Endothelial cell of umbilical vein (primary cell): ENCODE measurements around the gene MYO5B. TPM values are rescaled to one million over a fixed set of nuclear protein-coding genes. Genes with fewer than 3 reads are reported as not detected.

ENCODE experiments used
- BruUV-seq: library from RNA; stranded (reverse); fragments of 400-500 nt; replicated peaks from 2 replicates; lab custom pipeline; 2021; lab: Mats Ljungman, UMichigan
- CTCF ChIA-PET: fragments of 300-600, 350-600 bp; sonication (Branson Sonifier 250); formaldehyde crosslinking; loops from one replicate; lab custom pipeline; 2021; ENCODE audit warnings: antibody characterized with exemption, inconsistent platforms; lab: Charles Lee
- POLR2A ChIA-PET: fragments of 300-600, 350-600 bp; sonication (Branson Sonifier 250); formaldehyde crosslinking; loops from one replicate; lab custom pipeline; 2021; ENCODE audit warnings: antibody characterized with exemption, inconsistent platforms; lab: Charles Lee
- DNase-seq: peaks from one replicate; pipeline ENCODE4 v3.0.0-alpha.2; 2011; ENCODE audit warnings: low read depth, low spot score
- FAIRE-seq: peaks from 2 replicates; lab custom pipeline; 2011; peaks lifted over from hg19 to GRCh38; lab: Jason Lieb, UNC
- H2AFZ ChIP-seq: 2 replicates; pipeline ENCODE4 v1.6.0; 2012; ENCODE audit warnings: low read depth, low read length, control low read depth, inconsistent platforms
- H3K27ac ChIP-seq: 2 replicates; pipeline ENCODE4 v1.5.1; 2011; ENCODE audit warnings: low read depth, mild to moderate bottlenecking, control low read depth, low read length, moderate library complexity; ENCODE audit not compliant: insufficient read depth
- H3K27me3 ChIP-seq, 2 experiments: 2 replicates each; pipeline versions ENCODE4 v1.6.0 to v1.6.1; 2011; ENCODE audit warnings: low read length in 2 of 2, mixed read lengths in 1 of 2; ENCODE audit not compliant: control insufficient read depth in 2 of 2, insufficient read depth in 2 of 2
- H3K36me3 ChIP-seq, 2 experiments: 2 replicates in 1 of 2; 3 replicates in 1 of 2; pipeline ENCODE4 v1.5.1; 2011; ENCODE audit warnings: low read length in 2 of 2, mild to moderate bottlenecking in 1 of 2, moderate library complexity in 1 of 2; ENCODE audit not compliant: control insufficient read depth in 2 of 2, insufficient read depth in 2 of 2; ENCODE audit errors: extremely low read depth in 1 of 2
- H3K4me1 ChIP-seq: 3 replicates; pipeline ENCODE4 v1.5.1; 2011; ENCODE audit warnings: mild to moderate bottlenecking, low read length; ENCODE audit not compliant: control insufficient read depth, insufficient read depth; ENCODE audit errors: extremely low read depth
- H3K4me2 ChIP-seq: 2 replicates; pipeline ENCODE4 v1.6.1; 2011; ENCODE audit warnings: low read length, control low read depth, mixed read lengths; ENCODE audit not compliant: insufficient read depth
- H3K4me3 ChIP-seq, 3 experiments: fragments of 200-600 bp in 1 of 3; sonication (generic), shearing (Covaris generic) in 1 of 3; replicated peaks in 1 of 3; 2 replicates each; pipeline ENCODE4 v1.5.1; 2011 to 2016; ENCODE audit warnings: control low read depth in 3 of 3, low read length in 3 of 3, mild to moderate bottlenecking in 2 of 3, inconsistent platforms in 1 of 3, low read depth in 1 of 3, moderate library complexity in 1 of 3; ENCODE audit not compliant: insufficient read depth in 1 of 3
- H3K79me2 ChIP-seq: 2 replicates; pipeline ENCODE4 v1.6.0; 2012; ENCODE audit warnings: low read length, inconsistent platforms; ENCODE audit not compliant: control insufficient read depth, insufficient read depth
- H3K9ac ChIP-seq: replicated peaks from 2 replicates; pipeline ENCODE3; 2011; ENCODE audit warnings: low read length, control low read depth; ENCODE audit not compliant: insufficient read depth; ENCODE audit errors: extremely low read depth
- H3K9me1 ChIP-seq: replicated peaks from 3 replicates; pipeline ENCODE4 v1.6.0; 2011; ENCODE audit warnings: mild to moderate bottlenecking, low read length; ENCODE audit not compliant: control insufficient read depth, insufficient read depth; ENCODE audit errors: extremely low read depth
- H3K9me3 ChIP-seq: replicated peaks from 2 replicates; pipeline ENCODE4 v1.5.1; 2012; ENCODE audit warnings: low read length, inconsistent platforms; ENCODE audit not compliant: control insufficient read depth, insufficient read depth
- H4K20me1 ChIP-seq: replicated peaks from 2 replicates; pipeline ENCODE3; 2011; ENCODE audit warnings: mild to moderate bottlenecking, low read length; ENCODE audit not compliant: control insufficient read depth, insufficient read depth; ENCODE audit errors: extremely low read depth
- EZH2 ChIP-seq: IDR thresholded peaks from 2 replicates; pipeline ENCODE4 v1.6.1; 2012; ENCODE audit warnings: borderline replicate concordance, low read depth, mild to moderate bottlenecking, moderate library complexity, low read length, inconsistent platforms; ENCODE audit not compliant: severe bottlenecking
- FOS ChIP-seq: IDR thresholded peaks from 2 replicates; pipeline ENCODE4 v1.6.1; 2011; ENCODE audit warnings: mild to moderate bottlenecking, low read length, moderate library complexity, borderline replicate concordance; ENCODE audit not compliant: insufficient read depth
- GATA2 ChIP-seq: IDR thresholded peaks from 2 replicates; pipeline ENCODE4 v1.7.0; 2011; ENCODE audit warnings: low read depth, mild to moderate bottlenecking, moderate library complexity, mixed read lengths, low read length; ENCODE audit not compliant: insufficient read length, insufficient read depth
- JUN ChIP-seq: IDR thresholded peaks from 2 replicates; pipeline ENCODE4 v1.6.1; 2011; ENCODE audit warnings: borderline replicate concordance, low read depth; ENCODE audit not compliant: insufficient read length, insufficient read depth
- MYC ChIP-seq: IDR thresholded peaks from one replicate; pipeline ENCODE4 v1.6.1; 2011; ENCODE audit warnings: mild to moderate bottlenecking, low read depth, low read length
- POLR2A ChIP-seq: IDR thresholded peaks from 2 replicates; pipeline ENCODE4 v1.6.1; 2012; ENCODE audit warnings: low read depth, mild to moderate bottlenecking, control low read depth, low read length
- POLR2AphosphoS5 ChIP-seq: IDR thresholded peaks from 2 replicates; pipeline ENCODE4 v1.6.1; 2012; ENCODE audit warnings: low read depth, mild to moderate bottlenecking, control low read depth, low read length, moderate library complexity; ENCODE audit not compliant: insufficient read depth
- dilution Hi-C: fragments of 300-500 bp; cut with MboI; formaldehyde crosslinking; loops from one replicate; pipeline ENCODE4 v1.15.0; 2019; ENCODE audit warnings: low sequenced_read_pairs; ENCODE audit not compliant: extremely low pct_ligation_motif_present
- intact Hi-C: fragments of 100-400 bp; cut with micrococcal nuclease; formaldehyde crosslinking; loops from one replicate; pipeline ENCODE4 v1.10.0; 2022
- polyA plus RNA-seq, 4 experiments: library from polyadenylated mRNA; depleted of rRNA in 3 of 4; stranded (reverse) in 3 of 4; unstranded in 1 of 4; fragments of >200 nt; gene quantifications; 2 replicates each; pipeline versions ENCODE4 v1.2.1 to v1.2.3, GENCODE V29; 2011 to 2012; ENCODE audit warnings: missing spikeins in 1 of 4
- total RNA-seq: library from RNA; stranded (reverse); gene quantifications from 2 replicates; pipeline ENCODE4 v1.2.3, GENCODE V29; 2021
- TF ChIP-seq, protein P1 (sequence below): IDR thresholded peaks from 2 replicates; pipeline ENCODE4 v1.6.1; 2011; ENCODE audit not compliant: insufficient read depth, insufficient read length
- TF ChIP-seq, protein P2 (sequence below), 2 donors: IDR thresholded peaks; 1 replicate in 1 of 2; 2 replicates in 1 of 2; pipeline ENCODE4 v1.5.1; 2011; ENCODE audit warnings: low read length in 2 of 2, mild to moderate bottlenecking in 2 of 2, moderate library complexity in 2 of 2, control low read depth in 1 of 2, inconsistent platforms in 1 of 2, low read depth in 1 of 2; ENCODE audit not compliant: insufficient read depth in 1 of 2; ENCODE audit errors: extremely low read depth in 1 of 2

Gene MYO5B
- total and polyA plus RNA-seq, 2 donors (not counting 3 experiments of a cell fraction or from before 2014, with no cell fraction given), result 0.54 to 1.1 TPM

- dilution Hi-C loops, result no loop called here
- no peaks in the 10 kb centered on the region for H4K20me1 ChIP-seq
- peak overlapping the region; percentile 90 for H2AFZ ChIP-seq
Measured at GRCh38 chr18:49788327-49788898, 406.5 kb downstream of the MYO5B start.

GRCh38 chr18:49786019-49786720 is 408.8 kb downstream of the MYO5B start:
- DNase-seq, result no peak
- no TSS peak for BruUV-seq
- no peak overlapping the region for H3K4me3 ChIP-seq
- H3K4me1 ChIP-seq, result peaks cover 8% of the 10 kb centered on the region
- H3K9ac ChIP-seq, result no peak overlapping the region
- CTCF ChIA-PET, result interaction anchor here (3.3 kb wide), 1 partner anchor 276 kb away, joined by 27 read pairs; no protein-coding TSS in a partner anchor
- peaks cover 0 to 3% of the 10 kb centered on the region in 2 experiments for H3K36me3 ChIP-seq
- no peaks in the 10 kb centered on the region for H3K27me3 ChIP-seq
- dilution Hi-C loops (no loop called here), intact Hi-C loops (loop anchor here (5.0 kb wide), 1 partner anchor 71 kb away; no protein-coding TSS in a partner anchor)
- no peak overlapping the region for H2AFZ ChIP-seq
- no peaks in the 10 kb centered on the region for H3K9me3 ChIP-seq
- FAIRE-seq, result no peak
- POLR2A ChIA-PET, result no interaction called here
- no peaks in the 10 kb centered on the region for H4K20me1 ChIP-seq
- H3K79me2 ChIP-seq, result no peaks in the 10 kb centered on the region
- no peaks in the 10 kb centered on the region for H3K9me1 ChIP-seq
- TF ChIP-seq, protein P1, sequence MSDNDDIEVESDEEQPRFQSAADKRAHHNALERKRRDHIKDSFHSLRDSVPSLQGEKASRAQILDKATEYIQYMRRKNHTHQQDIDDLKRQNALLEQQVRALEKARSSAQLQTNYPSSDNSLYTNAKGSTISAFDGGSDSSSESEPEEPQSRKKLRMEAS, result no peak
- TF ChIP-seq JUN, result no peak
- no peak for TF ChIP-seq POLR2AphosphoS5
- no peak for TF ChIP-seq GATA2
- no peak for TF ChIP-seq FOS
- TF ChIP-seq, protein P2, sequence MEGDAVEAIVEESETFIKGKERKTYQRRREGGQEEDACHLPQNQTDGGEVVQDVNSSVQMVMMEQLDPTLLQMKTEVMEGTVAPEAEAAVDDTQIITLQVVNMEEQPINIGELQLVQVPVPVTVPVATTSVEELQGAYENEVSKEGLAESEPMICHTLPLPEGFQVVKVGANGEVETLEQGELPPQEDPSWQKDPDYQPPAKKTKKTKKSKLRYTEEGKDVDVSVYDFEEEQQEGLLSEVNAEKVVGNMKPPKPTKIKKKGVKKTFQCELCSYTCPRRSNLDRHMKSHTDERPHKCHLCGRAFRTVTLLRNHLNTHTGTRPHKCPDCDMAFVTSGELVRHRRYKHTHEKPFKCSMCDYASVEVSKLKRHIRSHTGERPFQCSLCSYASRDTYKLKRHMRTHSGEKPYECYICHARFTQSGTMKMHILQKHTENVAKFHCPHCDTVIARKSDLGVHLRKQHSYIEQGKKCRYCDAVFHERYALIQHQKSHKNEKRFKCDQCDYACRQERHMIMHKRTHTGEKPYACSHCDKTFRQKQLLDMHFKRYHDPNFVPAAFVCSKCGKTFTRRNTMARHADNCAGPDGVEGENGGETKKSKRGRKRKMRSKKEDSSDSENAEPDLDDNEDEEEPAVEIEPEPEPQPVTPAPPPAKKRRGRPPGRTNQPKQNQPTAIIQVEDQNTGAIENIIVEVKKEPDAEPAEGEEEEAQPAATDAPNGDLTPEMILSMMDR (IDR thresholded peaks at IDR 0.05; ENCODE audit: extremely low read depth in 1 of 2, insufficient read depth in 1 of 2, low read depth in 1 of 2, low read length in 2 of 2), result no peak
- TF ChIP-seq POLR2A, result no peak
- TF ChIP-seq EZH2, result no peak
- TF ChIP-seq MYC, result no peak
- no peak overlapping the region for H3K4me2 ChIP-seq
- no peak overlapping the region for H3K27ac ChIP-seq

More at GRCh38 chr18:49788327-49788898, 406.5 kb downstream of the MYO5B start:
- FAIRE-seq, result peak; percentile 24
- BruUV-seq, result no TSS peak
- Histone ChIP-seq H3K27me3 (no peaks in the 10 kb centered on the region), H3K9ac (peak overlapping the region; percentile 30), H3K4me2 (peak overlapping the region; percentile 68), H3K36me3 (peaks cover 3 to 5% of the 10 kb centered on the region in 2 experiments), H3K27ac (peak overlapping the region; percentile 59), H3K4me3 (peak overlapping the region in 1 of 3 experiments; percentile 35), H3K9me3 (no peaks in the 10 kb centered on the region), H3K4me1 (peaks cover 8% of the 10 kb centered on the region), H3K79me2 (no peaks in the 10 kb centered on the region), H3K9me1 (no peaks in the 10 kb centered on the region)
- ChIA-PET POLR2A (interaction anchor here (0.6 kb wide), 1 partner anchor 312 kb away, joined by 3 read pairs; no protein-coding TSS in a partner anchor), CTCF (interaction anchor here (1.0 to 2.9 kb wide), 5 partner anchors 25 to 278 kb away, joined by 3 to 18 read pairs (median 3); no protein-coding TSS in a partner anchor)
- peak; percentile 59 for DNase-seq
- intact Hi-C loops, result loop anchor here (5.0 kb wide), 1 partner anchor 69 kb away; no protein-coding TSS in a partner anchor
- no peak for TF ChIP-seq POLR2AphosphoS5
- TF ChIP-seq FOS, result peak; percentile 24
